DND-41 (cell line): ENCODE data around the gene HMGN4.

Source experiments
- ATAC-seq: fragments of 200-7000 bp; cut with Tn5 transposase; 3 replicates; pipeline ENCODE4 v1.9.1; 2021; ENCODE audit warnings: low read depth; ENCODE audit not compliant: insufficient read depth
- DNase-seq: peaks from one replicate; pipeline ENCODE4 v3.0.0-alpha.2; 2020
- H2AFZ ChIP-seq: 2 replicates; pipeline ENCODE4 v1.6.0; 2012; ENCODE audit warnings: low read depth, low read length
- H3K27ac ChIP-seq: 2 replicates; pipeline ENCODE4 v1.5.1; 2012; ENCODE audit warnings: low read length, inconsistent platforms
- H3K27me3 ChIP-seq: fragments of 200-600 bp; sonication (generic); 2 replicates; pipeline ENCODE4 v1.6.0; 2012; ENCODE audit warnings: low read length, mild to moderate bottlenecking, inconsistent platforms; ENCODE audit not compliant: insufficient read depth, poor library complexity
- H3K36me3 ChIP-seq: 2 replicates; pipeline ENCODE4 v1.5.1; 2012; ENCODE audit warnings: low read length, inconsistent platforms; ENCODE audit not compliant: insufficient read depth
- H3K4me1 ChIP-seq: 2 replicates; pipeline ENCODE4 v1.5.1; 2012; ENCODE audit warnings: mild to moderate bottlenecking, low read length; ENCODE audit not compliant: insufficient read depth
- H3K4me2 ChIP-seq: 2 replicates; pipeline ENCODE4 v1.6.0; 2012; ENCODE audit warnings: mild to moderate bottlenecking, moderate library complexity, low read length, inconsistent platforms; ENCODE audit not compliant: insufficient read depth
- H3K4me3 ChIP-seq, 2 experiments: fragments of 200-600 bp in 1 of 2; shearing (Covaris generic) in 1 of 2; 2 replicates each; pipeline ENCODE4 v1.5.1; 2012 to 2016; ENCODE audit warnings: inconsistent platforms in 2 of 2, low read length in 2 of 2, mild to moderate bottlenecking in 2 of 2, low read depth in 1 of 2, moderate library complexity in 1 of 2
- H3K79me2 ChIP-seq: 2 replicates; pipeline ENCODE4 v1.6.0; 2012; ENCODE audit warnings: low read length, inconsistent platforms; ENCODE audit not compliant: insufficient read depth
- H3K9ac ChIP-seq: 2 replicates; pipeline ENCODE4 v1.6.0; 2012; ENCODE audit warnings: low read depth, mild to moderate bottlenecking, inconsistent platforms, low read length, moderate library complexity
- H3K9me3 ChIP-seq: 2 replicates; pipeline ENCODE4 v1.5.1; 2012; ENCODE audit warnings: low read length, moderate library complexity, mild to moderate bottlenecking, inconsistent platforms; ENCODE audit not compliant: insufficient read depth, severe bottlenecking
- H4K20me1 ChIP-seq: 2 replicates; pipeline ENCODE4 v1.6.0; 2012; ENCODE audit warnings: low read length; ENCODE audit not compliant: insufficient read depth
- CTCF ChIP-seq: IDR thresholded peaks from 2 replicates; pipeline ENCODE4 v1.5.1; 2012; ENCODE audit warnings: borderline replicate concordance, low read length, moderate library complexity, mild to moderate bottlenecking; ENCODE audit not compliant: poor library complexity, severe bottlenecking; ENCODE audit errors: extremely low read depth
- EZH2 ChIP-seq: IDR thresholded peaks from 3 replicates; pipeline ENCODE4 v1.6.1; 2012; ENCODE audit warnings: borderline replicate concordance, low read depth, mild to moderate bottlenecking, moderate library complexity, low read length, inconsistent platforms; ENCODE audit not compliant: severe bottlenecking

Gene HMGN4

GRCh38 chr6:26550250-26550993, 12.3 kb downstream of the HMGN4 start:
- TF ChIP-seq CTCF, result peak; percentile 27
- TF ChIP-seq EZH2, result no peak
- Histone ChIP-seq H2AFZ (peak overlapping the region; percentile 90), H3K9ac (peak overlapping the region; percentile 59), H3K9me3 (no peaks in the 10 kb centered on the region), H3K4me1 (peaks cover 52% of the 10 kb centered on the region), H3K4me2 (peak overlapping the region; percentile 69), H3K27me3 (no peaks in the 10 kb centered on the region), H3K36me3 (peaks cover 15% of the 10 kb centered on the region), H4K20me1 (no peaks in the 10 kb centered on the region), H3K79me2 (peaks cover 2% of the 10 kb centered on the region; the same call in 1 of the 2 replicates), H3K4me3 (peak overlapping the region; percentile 48 to 70), H3K27ac (peak overlapping the region; percentile 79)
- peak; percentile 80 for DNase-seq
- ATAC-seq, result peak; percentile 67

- Histone ChIP-seq H3K4me2 (peak overlapping the region; percentile 79), H3K4me3 (peak overlapping the region in 1 of 2 experiments; percentile 61; a peak in 3 of 4 replicates), H3K4me1 (peaks cover 57% of the 10 kb centered on the region), H3K27me3 (no peaks in the 10 kb centered on the region), H4K20me1 (no peaks in the 10 kb centered on the region), H3K27ac (no peak overlapping the region), H3K79me2 (0 out of 2 replicates have a peak, but pooled peaks cover 2% of the 10 kb centered on the region), H3K36me3 (no peaks in the 10 kb centered on the region), H3K9me3 (no peaks in the 10 kb centered on the region), H2AFZ (peak overlapping the region; percentile 77; the same call in 1 of the 2 replicates), H3K9ac (peak overlapping the region; percentile 62; the same call in 1 of the 2 replicates)
- no peak for TF ChIP-seq EZH2
- TF ChIP-seq CTCF, result no peak
- ATAC-seq, result no peak
- DNase-seq, result no peak
Observed at GRCh38 chr6:26552205-26552604, 14.0 kb downstream of the HMGN4 start.

- H3K9me3 ChIP-seq, result no peaks in the 10 kb centered on the region
- no peak for ATAC-seq
- H3K27ac ChIP-seq, result peak overlapping the region; percentile 61
- H3K4me1 ChIP-seq, result peaks cover 57% of the 10 kb centered on the region
- no peak for DNase-seq
- no peaks in the 10 kb centered on the region for H4K20me1 ChIP-seq
- no peaks in the 10 kb centered on the region for H3K27me3 ChIP-seq
- peak overlapping the region; percentile 79 for H3K4me2 ChIP-seq
- H3K4me3 ChIP-seq, result peak overlapping the region; percentile 39 to 61
- no peaks in the 10 kb centered on the region for H3K36me3 ChIP-seq
- H3K79me2 ChIP-seq, result 0 out of 2 replicates have a peak, but pooled peaks cover 2% of the 10 kb centered on the region
- TF ChIP-seq CTCF (no peak), EZH2 (no peak)
- H2AFZ ChIP-seq, result peak overlapping the region; percentile 77
- H3K9ac ChIP-seq, result peak overlapping the region; percentile 62
Observed at GRCh38 chr6:26552640-26553188, 14.5 kb downstream of the HMGN4 start.
